ENCODE results near the gene KRT10.
"Not testable (repeated sequence)": the region's sequence is repeated elsewhere in the genome, so short reads cannot be mapped to it uniquely, and the experiment has no call there.

KRT10 gene

GRCh38 chr17:40862985-40863733 lies 40.7 kb upstream of the KRT10 start:
- TF ChIP-seq CTCF (IDR thresholded peaks at IDR 0.05; ENCODE audit: insufficient read depth, low read length, missing control alignments): peak; percentile 21
- CTCF ChIA-PET: interaction anchor here (0.8 to 10.9 kb wide), 9 partner anchors 8 to 805 kb away, joined by 3 to 172 read pairs (median 6); no protein-coding TSS in a partner anchor
- no peak overlapping the region for H3K4me3 ChIP-seq (ENCODE audit: low read depth, low read length)
- no peak for DNase-seq (ENCODE audit: low read depth, low spot score)
- POLR2A ChIA-PET: no interaction called here

- ChIA-PET POLR2A (no interaction called here), CTCF (interaction anchor here (0.8 to 10.9 kb wide), 10 partner anchors 14 to 808 kb away, joined by 3 to 211 read pairs (median 18); no protein-coding TSS in a partner anchor)
- no peak for DNase-seq (ENCODE audit: low read depth, low spot score)
- no peak for TF ChIP-seq CTCF (IDR thresholded peaks at IDR 0.05; ENCODE audit: insufficient read depth, low read length, missing control alignments)
- H3K4me3 ChIP-seq (ENCODE audit: low read depth, low read length): no peak overlapping the region
Measured at GRCh38 chr17:40859536-40859935, 37.1 kb upstream of the KRT10 start.

- DNase-seq (ENCODE audit: low read depth, low spot score); H3K4me3 ChIP-seq (ENCODE audit: low read depth, low read length): not testable (repeated sequence)
- ChIA-PET CTCF (interaction anchor here (0.8 to 10.9 kb wide), 13 partner anchors 15 to 809 kb away, joined by 3 to 211 read pairs (median 4); no protein-coding TSS in a partner anchor), POLR2A (interaction anchor here (1.2 kb wide), 1 partner anchor 52 kb away, joined by 3 read pairs; no protein-coding TSS in a partner anchor)
Measured at GRCh38 chr17:40858667-40859066, 36.3 kb upstream of the KRT10 start.

GRCh38 chr17:40857535-40857934 lies 35.1 kb upstream of the KRT10 start:
- no peak for DNase-seq (ENCODE audit: low read depth, low spot score)
- no peak for TF ChIP-seq CTCF (IDR thresholded peaks at IDR 0.05; ENCODE audit: insufficient read depth, low read length, missing control alignments)
- ChIA-PET CTCF (interaction anchor here (0.8 to 10.9 kb wide), 33 partner anchors 9 to 810 kb away, joined by 3 to 211 read pairs (median 6); partner anchors contain the start of genes KRT12, KRT17 and KRTAP2-3), POLR2A (no interaction called here)
- H3K4me3 ChIP-seq (ENCODE audit: low read depth, low read length): no peak overlapping the region

GRCh38 chr17:40854175-40854814 lies 31.9 kb upstream of the KRT10 start:
- POLR2A ChIA-PET: no interaction called here
- DNase-seq (ENCODE audit: low read depth, low spot score): peak; percentile 80
- CTCF ChIA-PET: interaction anchor here (0.9 to 10.9 kb wide), 14 partner anchors 11 to 813 kb away, joined by 3 to 211 read pairs (median 8); no protein-coding TSS in a partner anchor
- no peak overlapping the region for H3K4me3 ChIP-seq (ENCODE audit: low read depth, low read length)
- no peak for TF ChIP-seq CTCF (IDR thresholded peaks at IDR 0.05; ENCODE audit: insufficient read depth, low read length, missing control alignments)

GRCh38 chr17:40852364-40852763 lies 29.9 kb upstream of the KRT10 start:
- no peak overlapping the region for H3K4me3 ChIP-seq (ENCODE audit: low read depth, low read length)
- ChIA-PET CTCF (interaction anchor here (1.1 to 3.0 kb wide), 7 partner anchors 49 to 816 kb away, joined by 3 to 20 read pairs (median 11); no protein-coding TSS in a partner anchor), POLR2A (no interaction called here)
- TF ChIP-seq CTCF (IDR thresholded peaks at IDR 0.05; ENCODE audit: insufficient read depth, low read length, missing control alignments): no peak
- DNase-seq (ENCODE audit: low read depth, low spot score): no peak
